Esophagus muscularis mucosa (tissue), 4 donors: Measurements from ENCODE around the gene MAN2A1.

Source experiments
- EP300 ChIP-seq: sonication (generic); formaldehyde crosslinking; IDR thresholded peaks from one replicate; pipeline ENCODE4 v1.6.1; 2017; ENCODE audit warnings: antibody characterized with exemption
- POLR2AphosphoS5 ChIP-seq, 2 donors: sonication (generic); formaldehyde crosslinking; IDR thresholded peaks; one replicate each; pipeline ENCODE4 v1.6.1; 2017; ENCODE audit warnings: antibody characterized with exemption in 2 of 2
- TF ChIP-seq, protein P1 (sequence below), 3 experiments: fragments of 200-600 bp in 2 of 3; fragments of 450-650 bp in 1 of 3; sonication (generic) in 2 of 3; IDR thresholded peaks; one replicate each; pipeline ENCODE4 v1.5.1; 2017 to 2019; ENCODE audit warnings: antibody characterized with exemption in 3 of 3, mild to moderate bottlenecking in 2 of 3, moderate library complexity in 1 of 3

DNA sequence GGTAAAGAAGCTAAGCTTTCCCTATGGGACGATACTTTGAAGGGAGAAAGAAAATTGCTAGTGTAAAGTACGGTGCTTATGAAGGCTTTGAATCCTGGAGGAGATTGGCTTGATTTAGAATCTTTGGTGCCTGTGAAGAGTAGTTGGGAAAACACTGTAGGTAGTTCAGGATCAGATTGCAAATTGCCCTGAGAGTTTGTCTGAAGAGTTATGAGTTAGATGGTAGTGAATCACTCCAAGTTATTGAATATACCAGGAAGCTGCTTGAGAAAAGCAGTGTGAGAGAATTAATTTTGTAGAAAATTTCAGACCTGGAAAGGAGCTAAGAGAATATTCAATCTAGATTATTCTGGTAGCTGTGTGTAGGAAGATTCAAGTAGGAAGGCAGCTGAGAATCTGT lies 11.5 kb downstream of the MAN2A1 start:
- TF ChIP-seq, protein P1, sequence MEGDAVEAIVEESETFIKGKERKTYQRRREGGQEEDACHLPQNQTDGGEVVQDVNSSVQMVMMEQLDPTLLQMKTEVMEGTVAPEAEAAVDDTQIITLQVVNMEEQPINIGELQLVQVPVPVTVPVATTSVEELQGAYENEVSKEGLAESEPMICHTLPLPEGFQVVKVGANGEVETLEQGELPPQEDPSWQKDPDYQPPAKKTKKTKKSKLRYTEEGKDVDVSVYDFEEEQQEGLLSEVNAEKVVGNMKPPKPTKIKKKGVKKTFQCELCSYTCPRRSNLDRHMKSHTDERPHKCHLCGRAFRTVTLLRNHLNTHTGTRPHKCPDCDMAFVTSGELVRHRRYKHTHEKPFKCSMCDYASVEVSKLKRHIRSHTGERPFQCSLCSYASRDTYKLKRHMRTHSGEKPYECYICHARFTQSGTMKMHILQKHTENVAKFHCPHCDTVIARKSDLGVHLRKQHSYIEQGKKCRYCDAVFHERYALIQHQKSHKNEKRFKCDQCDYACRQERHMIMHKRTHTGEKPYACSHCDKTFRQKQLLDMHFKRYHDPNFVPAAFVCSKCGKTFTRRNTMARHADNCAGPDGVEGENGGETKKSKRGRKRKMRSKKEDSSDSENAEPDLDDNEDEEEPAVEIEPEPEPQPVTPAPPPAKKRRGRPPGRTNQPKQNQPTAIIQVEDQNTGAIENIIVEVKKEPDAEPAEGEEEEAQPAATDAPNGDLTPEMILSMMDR (IDR thresholded peaks at IDR 0.05): no peak
- TF ChIP-seq EP300: no peak
- TF ChIP-seq POLR2AphosphoS5 (IDR thresholded peaks at IDR 0.05): no peak
